Caco-2 (cell line): ENCODE results near the gene CLSTN2. TPM values are rescaled to one million over a fixed set of nuclear protein-coding genes. Genes with fewer than 3 reads are reported as not detected.

ENCODE experiments used
- BruUV-seq: library from RNA; stranded (reverse); fragments of 400-500 nt; replicated peaks from 2 replicates; lab custom pipeline; 2021; lab: Mats Ljungman, UMichigan
- CTCF ChIA-PET: fragments of 300-600 bp; sonication (Branson Sonifier 250); formaldehyde crosslinking; loops from one replicate; lab custom pipeline; 2022; ENCODE audit warnings: antibody characterized with exemption; lab: Charles Lee
- POLR2A ChIA-PET: fragments of 300-600 bp; sonication (Branson Sonifier 250); formaldehyde crosslinking; loops from one replicate; lab custom pipeline; 2022; ENCODE audit warnings: antibody characterized with exemption; lab: Charles Lee
- DNase-seq, 2 experiments: peaks; one replicate each; pipeline versions ENCODE4 v3.0.0 to v3.0.0-alpha.2; 2020 to 2022
- H3K27me3 ChIP-seq: replicated peaks from 2 replicates; pipeline ENCODE4 v1.6.0; 2011; ENCODE audit warnings: low read length; ENCODE audit not compliant: control insufficient read depth, insufficient read depth
- H3K36me3 ChIP-seq: 2 replicates; pipeline ENCODE4 v1.5.1; 2011; ENCODE audit warnings: low read length; ENCODE audit not compliant: control insufficient read depth, insufficient read depth
- H3K4me1 ChIP-seq: fragments of 250-450 bp; sonication (Bioruptor Pico); 2 replicates; pipeline ENCODE4 v1.5.1; 2020; ENCODE audit warnings: mild to moderate bottlenecking
- H3K4me3 ChIP-seq: 2 replicates; pipeline ENCODE4 v1.5.1; 2011; ENCODE audit warnings: low read depth, mild to moderate bottlenecking, control low read depth, low read length
- H3K9me3 ChIP-seq: fragments of 250-450 bp; sonication (Bioruptor Pico); 2 replicates; pipeline ENCODE4 v1.5.1; 2020; ENCODE audit warnings: mild to moderate bottlenecking, moderate library complexity
- H3K27ac Mint-ChIP-seq: one replicate; pipeline ENCODE4 v1.8.0; 2022; ENCODE audit warnings: mixed read lengths; ENCODE audit not compliant: unreplicated experiment
- H3K27me3 Mint-ChIP-seq: one replicate; pipeline ENCODE4 v1.8.0; 2022; ENCODE audit warnings: mixed read lengths; ENCODE audit not compliant: insufficient read depth, unreplicated experiment
- H3K36me3 Mint-ChIP-seq: one replicate; pipeline ENCODE4 v1.8.0; 2022; ENCODE audit warnings: mild to moderate bottlenecking, mixed read lengths; ENCODE audit not compliant: insufficient read depth, unreplicated experiment
- H3K4me1 Mint-ChIP-seq: one replicate; pipeline ENCODE4 v1.8.0; 2022; ENCODE audit warnings: low read depth, mixed read lengths; ENCODE audit not compliant: unreplicated experiment
- H3K4me3 Mint-ChIP-seq: one replicate; pipeline ENCODE4 v1.8.0; 2022; ENCODE audit warnings: mild to moderate bottlenecking, moderate library complexity, mixed read lengths; ENCODE audit not compliant: unreplicated experiment
- H3K9me3 Mint-ChIP-seq: one replicate; pipeline ENCODE4 v1.8.0; 2022; ENCODE audit warnings: mixed read lengths; ENCODE audit not compliant: unreplicated experiment
- CTCF ChIP-seq, 2 experiments: fragments of 200-600 bp in 1 of 2; IDR thresholded peaks; 1 replicate in 1 of 2; 2 replicates in 1 of 2; pipeline versions ENCODE4 v1.5.1 to v1.8.0; 2011 to 2022; ENCODE audit warnings: antibody characterized with exemption in 1 of 2, control low read depth in 1 of 2, inconsistent platforms in 1 of 2, low read depth in 1 of 2, low read length in 1 of 2, mild to moderate bottlenecking in 1 of 2, moderate library complexity in 1 of 2; ENCODE audit not compliant: insufficient read depth in 1 of 2, severe bottlenecking in 1 of 2, unreplicated experiment in 1 of 2
- intact Hi-C: fragments of 100-400 bp; cut with micrococcal nuclease; formaldehyde crosslinking; loops from one replicate; pipeline ENCODE4 v1.10.0; 2022; ENCODE audit not compliant: unreplicated experiment
- total RNA-seq: library from RNA; stranded (reverse); gene quantifications from 2 replicates; pipeline ENCODE4 v1.2.3, GENCODE V29; 2022

Gene CLSTN2
- total RNA-seq, 1 experiment from 2014 or later = 26.1 TPM

DNA sequence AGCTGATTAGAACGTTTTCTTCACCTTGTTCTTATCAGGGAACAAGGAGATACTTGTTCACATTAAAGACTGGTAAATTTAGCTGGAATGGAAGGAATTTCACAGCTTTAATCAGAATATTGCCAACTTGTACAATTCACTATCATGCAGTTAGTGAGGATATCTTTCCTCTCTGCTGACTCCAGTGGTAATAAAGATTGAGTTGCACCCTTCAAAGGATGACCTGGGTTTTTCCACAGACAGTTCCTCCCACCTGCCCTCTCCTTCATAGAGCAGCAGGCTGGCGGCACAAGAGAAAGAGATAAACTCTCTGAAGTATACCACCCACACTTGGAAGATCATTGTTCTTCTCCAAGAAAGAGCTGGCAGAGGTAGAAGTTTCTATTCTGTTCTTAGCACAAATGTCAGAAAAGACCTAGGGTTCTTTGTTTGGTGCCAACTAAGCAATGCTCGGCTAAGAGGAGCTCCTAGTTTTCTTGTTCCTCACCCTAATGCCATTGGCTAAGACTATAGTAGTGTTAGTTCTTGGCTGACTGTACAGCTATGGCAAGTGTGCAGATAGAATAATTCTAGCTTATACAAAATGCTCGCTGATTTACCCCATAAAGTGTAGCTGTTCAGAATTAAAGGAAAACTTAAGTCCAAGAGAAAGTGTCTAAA is 169.1 kb downstream of the CLSTN2 start:
- H3K36me3 ChIP-seq = no peaks in the 10 kb centered on the region
- no peak for DNase-seq
- Mint-ChIP-seq H3K9me3 (no peaks in the 10 kb centered on the region), H3K27ac (no peak overlapping the region), H3K27me3 (no peaks in the 10 kb centered on the region), H3K4me3 (no peak overlapping the region), H3K36me3 (no peaks in the 10 kb centered on the region), H3K4me1 (no peaks in the 10 kb centered on the region)
- ChIA-PET CTCF (no interaction called here), POLR2A (no interaction called here)
- no peaks in the 10 kb centered on the region for H3K9me3 ChIP-seq
- no peaks in the 10 kb centered on the region for H3K4me1 ChIP-seq
- BruUV-seq = no TSS peak
- H3K27me3 ChIP-seq = no peaks in the 10 kb centered on the region
- TF ChIP-seq CTCF (IDR thresholded peaks at IDR 0.05; ENCODE audit: insufficient read depth in 1 of 2, low read depth in 1 of 2, low read length in 1 of 2, severe bottlenecking in 1 of 2, unreplicated experiment in 1 of 2) = no peak
- H3K4me3 ChIP-seq = no peak overlapping the region
- intact Hi-C loops = no loop called here

GRCh38 chr3:140113996-140114788 is 179.2 kb downstream of the CLSTN2 start:
- Histone ChIP-seq H3K36me3 (no peaks in the 10 kb centered on the region), H3K4me3 (no peak overlapping the region), H3K27me3 (no peaks in the 10 kb centered on the region), H3K9me3 (no peaks in the 10 kb centered on the region), H3K4me1 (peaks cover 8% of the 10 kb centered on the region)
- no TSS peak for BruUV-seq
- intact Hi-C loops = no loop called here
- no peaks in the 10 kb centered on the region for H3K4me1 Mint-ChIP-seq
- ChIA-PET CTCF (no interaction called here), POLR2A (no interaction called here)
- H3K9me3 Mint-ChIP-seq = no peaks in the 10 kb centered on the region
- TF ChIP-seq CTCF (IDR thresholded peaks at IDR 0.05; ENCODE audit: insufficient read depth in 1 of 2, low read depth in 1 of 2, low read length in 1 of 2, severe bottlenecking in 1 of 2, unreplicated experiment in 1 of 2) = no peak
- no peak overlapping the region for H3K27ac Mint-ChIP-seq
- H3K4me3 Mint-ChIP-seq = no peak overlapping the region
- H3K36me3 Mint-ChIP-seq = no peaks in the 10 kb centered on the region
- no peak for DNase-seq
- peaks cover 9% of the 10 kb centered on the region for H3K27me3 Mint-ChIP-seq

DNA sequence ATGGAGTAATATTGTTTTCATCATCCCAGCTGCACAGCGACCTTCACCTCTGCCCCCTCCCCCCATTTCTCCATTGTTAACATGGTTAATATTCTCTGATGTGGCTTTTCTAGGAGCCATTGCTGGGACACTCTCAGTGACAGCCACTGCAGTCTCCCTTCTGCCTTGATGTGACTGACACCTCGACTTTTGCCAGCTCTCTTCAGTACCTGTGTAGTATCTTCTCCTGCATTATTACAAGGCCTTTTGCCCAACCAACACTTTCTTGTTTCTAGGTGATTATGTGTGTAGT is 179.8 kb downstream of the CLSTN2 start:
- Histone ChIP-seq H3K9me3 (no peaks in the 10 kb centered on the region), H3K27me3 (no peaks in the 10 kb centered on the region), H3K4me1 (peaks cover 8% of the 10 kb centered on the region), H3K36me3 (no peaks in the 10 kb centered on the region), H3K4me3 (no peak overlapping the region)
- Mint-ChIP-seq H3K27ac (no peak overlapping the region), H3K4me1 (no peaks in the 10 kb centered on the region), H3K36me3 (no peaks in the 10 kb centered on the region), H3K4me3 (no peak overlapping the region), H3K27me3 (peaks cover 9% of the 10 kb centered on the region), H3K9me3 (no peaks in the 10 kb centered on the region)
- intact Hi-C loops = no loop called here
- CTCF ChIA-PET = no interaction called here
- no peak for DNase-seq
- POLR2A ChIA-PET = no interaction called here
- no TSS peak for BruUV-seq
- TF ChIP-seq CTCF (IDR thresholded peaks at IDR 0.05; ENCODE audit: insufficient read depth in 1 of 2, low read depth in 1 of 2, low read length in 1 of 2, severe bottlenecking in 1 of 2, unreplicated experiment in 1 of 2) = no peak
